GM19397 (cell line): ENCODE measurements around the gene MTUS2.

Source experiments
- ATAC-seq: cut with Tn5 transposase; IDR thresholded peaks from one replicate; pipeline ENCODE4 v1.9.1; 2021; ENCODE audit warnings: mild to moderate bottlenecking, moderate library complexity; ENCODE audit not compliant: unreplicated experiment

MTUS2 gene

GRCh38 chr13:29473166-29473565 lies 653.0 kb downstream of the MTUS2 start:
- ATAC-seq: no peak

GRCh38 chr13:29474991-29475390 lies 654.9 kb downstream of the MTUS2 start:
- ATAC-seq: no peak

DNA sequence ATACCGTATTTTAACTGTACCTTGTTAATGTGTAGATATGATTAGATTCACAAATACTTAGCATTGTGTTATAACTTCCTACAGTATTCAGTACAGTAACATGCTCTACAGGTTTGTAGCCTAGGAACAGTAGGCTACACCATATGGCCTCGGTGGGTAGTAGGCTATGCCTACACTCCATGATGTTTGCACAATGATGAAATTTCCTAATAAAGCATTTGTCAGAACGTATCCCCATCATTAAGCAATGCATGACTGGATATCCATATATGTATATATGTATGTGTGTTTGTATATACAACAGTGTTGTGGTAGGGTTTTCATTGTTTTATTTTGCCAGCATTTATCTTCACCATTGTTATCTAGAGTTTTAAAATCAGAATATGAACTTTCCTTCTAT lies 655.9 kb downstream of the MTUS2 start:
- no peak for ATAC-seq

- ATAC-seq: no peak
Observed at GRCh38 chr13:29479716-29480492, 659.8 kb downstream of the MTUS2 start.

- no peak for ATAC-seq
Observed at GRCh38 chr13:29480893-29481525, 660.9 kb downstream of the MTUS2 start.

GRCh38 chr13:29481603-29482002 lies 661.5 kb downstream of the MTUS2 start:
- ATAC-seq: no peak

GRCh38 chr13:29482504-29482903 lies 662.4 kb downstream of the MTUS2 start:
- no peak for ATAC-seq

GRCh38 chr13:29483211-29483610 lies 663.1 kb downstream of the MTUS2 start:
- no peak for ATAC-seq

DNA sequence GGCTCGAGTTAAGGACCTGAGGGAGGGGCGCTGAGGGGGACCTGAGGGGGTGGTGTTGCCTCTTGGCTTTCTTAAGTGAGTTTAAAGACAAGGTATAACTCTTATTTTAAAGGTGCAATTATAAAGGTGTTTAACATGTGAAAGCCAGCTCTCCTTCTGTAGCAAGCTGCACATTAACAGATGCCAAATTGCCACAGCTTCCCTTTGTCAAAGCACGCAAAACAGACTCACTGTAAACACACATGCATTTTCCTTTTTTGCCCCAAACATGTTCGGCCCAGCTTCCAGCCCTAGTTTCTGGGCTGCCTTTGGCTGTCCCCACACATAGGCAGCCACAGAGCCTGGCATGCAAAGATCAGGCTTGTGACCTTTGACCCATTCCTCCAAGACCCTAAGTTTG lies 663.5 kb downstream of the MTUS2 start:
- no peak for ATAC-seq

GRCh38 chr13:29484236-29484635 lies 664.1 kb downstream of the MTUS2 start:
- no peak for ATAC-seq

- no peak for ATAC-seq
Observed at GRCh38 chr13:29484796-29485195, 664.7 kb downstream of the MTUS2 start.

- ATAC-seq: no peak
Observed at GRCh38 chr13:29486551-29486950, 666.4 kb downstream of the MTUS2 start.

- ATAC-seq: no peak
Observed at GRCh38 chr13:29487466-29488454, 667.6 kb downstream of the MTUS2 start.

- ATAC-seq: no peak
Observed at GRCh38 chr13:29489650-29490560, 669.8 kb downstream of the MTUS2 start.

DNA sequence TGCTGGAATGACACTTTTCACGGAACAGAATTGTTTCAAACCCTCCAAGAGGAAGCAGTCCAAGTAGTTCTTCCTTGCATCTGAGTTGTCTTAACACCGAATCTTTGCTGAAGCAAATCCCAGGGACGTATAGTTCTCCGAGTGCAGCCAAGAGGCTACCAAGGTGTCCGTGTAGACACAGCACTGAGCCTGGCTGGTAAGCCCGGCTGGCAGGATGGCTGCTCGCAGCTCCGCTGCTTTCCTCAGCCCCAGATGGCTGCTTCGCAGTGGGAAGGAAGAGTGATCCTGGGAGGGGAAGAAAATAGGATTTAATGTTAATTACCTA lies 670.4 kb downstream of the MTUS2 start:
- no peak for ATAC-seq

- ATAC-seq: no peak
Observed at GRCh38 chr13:29491248-29491647, 671.1 kb downstream of the MTUS2 start.

- no peak for ATAC-seq
Observed at GRCh38 chr13:29493796-29494195, 673.7 kb downstream of the MTUS2 start.

DNA sequence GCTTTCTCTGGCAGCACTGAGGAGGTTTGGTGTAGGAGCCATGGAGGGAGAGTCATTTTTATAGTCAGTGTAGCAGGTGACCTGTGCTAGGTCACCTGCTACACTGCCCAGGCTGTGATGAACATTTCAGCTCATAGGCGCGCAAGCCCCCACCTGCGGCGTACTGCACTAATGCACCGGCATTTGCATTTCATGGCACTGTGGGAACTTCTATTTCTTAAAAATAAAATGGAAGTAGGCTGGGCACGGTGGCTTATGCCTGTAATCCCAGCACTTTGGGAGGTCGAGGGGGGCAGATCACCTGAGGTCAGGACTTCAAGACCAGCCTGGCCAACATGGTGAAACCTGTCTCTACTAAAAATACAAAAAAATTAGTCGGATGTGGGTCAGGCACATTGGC lies 674.4 kb downstream of the MTUS2 start:
- no peak for ATAC-seq

GRCh38 chr13:29496241-29496712 lies 676.1 kb downstream of the MTUS2 start:
- no peak for ATAC-seq

GRCh38 chr13:29497137-29497654 lies 677.1 kb downstream of the MTUS2 start:
- ATAC-seq: no peak
